ENCODE measurements around the gene TBKBP1.

GRCh38 chr17:47727704-47728036 lies 33.7 kb downstream of the TBKBP1 start:
- TF ChIP-seq, protein P1, sequence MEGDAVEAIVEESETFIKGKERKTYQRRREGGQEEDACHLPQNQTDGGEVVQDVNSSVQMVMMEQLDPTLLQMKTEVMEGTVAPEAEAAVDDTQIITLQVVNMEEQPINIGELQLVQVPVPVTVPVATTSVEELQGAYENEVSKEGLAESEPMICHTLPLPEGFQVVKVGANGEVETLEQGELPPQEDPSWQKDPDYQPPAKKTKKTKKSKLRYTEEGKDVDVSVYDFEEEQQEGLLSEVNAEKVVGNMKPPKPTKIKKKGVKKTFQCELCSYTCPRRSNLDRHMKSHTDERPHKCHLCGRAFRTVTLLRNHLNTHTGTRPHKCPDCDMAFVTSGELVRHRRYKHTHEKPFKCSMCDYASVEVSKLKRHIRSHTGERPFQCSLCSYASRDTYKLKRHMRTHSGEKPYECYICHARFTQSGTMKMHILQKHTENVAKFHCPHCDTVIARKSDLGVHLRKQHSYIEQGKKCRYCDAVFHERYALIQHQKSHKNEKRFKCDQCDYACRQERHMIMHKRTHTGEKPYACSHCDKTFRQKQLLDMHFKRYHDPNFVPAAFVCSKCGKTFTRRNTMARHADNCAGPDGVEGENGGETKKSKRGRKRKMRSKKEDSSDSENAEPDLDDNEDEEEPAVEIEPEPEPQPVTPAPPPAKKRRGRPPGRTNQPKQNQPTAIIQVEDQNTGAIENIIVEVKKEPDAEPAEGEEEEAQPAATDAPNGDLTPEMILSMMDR (IDR thresholded peaks at IDR 0.05; ENCODE audit: extremely low read depth in 1 of 2, insufficient read depth in 1 of 2, low read depth in 1 of 2, low read length in 2 of 2) = no peak
- TF ChIP-seq POLR2A (IDR thresholded peaks at IDR 0.05; ENCODE audit: low read depth, low read length) (no peak), MYC (IDR thresholded peaks at IDR 0.05; ENCODE audit: low read depth, low read length) (no peak), MAX (IDR thresholded peaks at IDR 0.05; ENCODE audit: insufficient read depth, insufficient read length) (no peak), JUN (IDR thresholded peaks at IDR 0.05; ENCODE audit: borderline replicate concordance, insufficient read depth, insufficient read length, low read depth) (no peak), POLR2AphosphoS5 (IDR thresholded peaks at IDR 0.05; ENCODE audit: insufficient read depth, low read depth, low read length) (no peak), EZH2 (IDR thresholded peaks at IDR 0.05; ENCODE audit: borderline replicate concordance, low read depth, low read length, severe bottlenecking) (no peak), FOS (IDR thresholded peaks at IDR 0.05; ENCODE audit: borderline replicate concordance, insufficient read depth, low read length) (no peak)
